GM19452 (cell line): ENCODE data around the gene ZNF324.

Experiments used
- ATAC-seq: cut with Tn5 transposase; IDR thresholded peaks from one replicate; pipeline ENCODE4 v1.9.1; 2021; ENCODE audit not compliant: unreplicated experiment

The ZNF324 gene

DNA sequence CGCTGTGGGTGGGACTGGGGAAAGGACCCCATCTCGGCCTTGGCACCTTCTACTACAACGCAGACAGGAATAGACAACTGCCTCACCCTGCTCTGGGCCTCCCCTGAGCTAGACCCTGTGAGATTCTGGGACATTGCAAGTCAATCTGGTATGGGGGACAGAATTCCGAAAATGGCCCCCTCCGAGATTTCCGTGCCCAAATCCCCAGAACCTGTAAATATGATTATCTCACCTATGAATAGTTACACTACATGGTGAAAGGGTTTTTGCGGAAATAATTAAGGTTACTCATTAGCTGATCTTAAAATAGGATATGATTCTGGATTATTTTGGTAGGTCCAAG lies 53.3 kb downstream of the ZNF324 start:
- ATAC-seq, result no peak

GRCh38 chr19:58521651-58522050 lies 54.8 kb downstream of the ZNF324 start:
- no peak for ATAC-seq

DNA sequence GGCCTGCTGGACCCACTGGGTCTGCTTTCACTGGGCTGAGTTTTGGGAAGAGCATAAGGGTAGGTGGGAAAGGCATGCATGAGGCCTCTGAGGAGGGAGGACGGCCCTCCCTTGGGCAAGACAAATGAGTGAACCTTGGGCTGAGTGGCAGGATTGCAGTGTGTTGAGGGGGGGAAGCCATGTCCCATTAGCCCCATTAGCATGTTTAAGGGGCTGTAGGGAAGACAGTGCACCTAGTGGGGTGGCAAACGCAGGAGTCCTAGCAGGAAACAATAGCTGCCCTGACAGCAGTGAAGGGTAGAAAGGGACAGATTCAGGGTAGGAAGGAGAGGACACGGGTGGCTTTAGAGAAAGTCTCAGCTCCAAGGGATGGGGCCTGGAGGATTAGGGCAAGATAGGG lies 55.8 kb downstream of the ZNF324 start:
- ATAC-seq, result no peak
